ENCODE results near the gene SLC25A17. TPM values are rescaled to one million over a fixed set of nuclear protein-coding genes. Genes with fewer than 3 reads are reported as not detected.

The SLC25A17 gene
- total and polyA plus RNA-seq, 8 donors: 4.6 to 27.0 (median 10.7) TPM; not detected in 1

DNA sequence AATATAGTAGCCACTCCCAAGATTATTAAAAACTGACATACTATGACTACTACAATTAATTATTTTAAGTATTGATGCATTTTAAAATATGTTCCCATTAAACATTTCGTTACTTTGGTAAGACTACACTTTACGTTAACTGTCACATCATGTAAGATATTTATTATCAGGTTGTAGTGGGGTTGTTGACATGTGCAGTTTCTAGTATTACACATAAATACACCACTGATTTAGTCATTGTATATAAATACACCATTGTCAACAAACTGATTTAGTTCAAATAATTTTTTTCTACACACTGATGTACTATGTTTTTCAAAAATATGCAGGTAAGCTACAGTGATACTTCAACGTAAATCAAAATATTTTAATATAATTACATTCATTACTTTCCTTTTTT, 25.8 kb upstream of the SLC25A17 start:
- Histone ChIP-seq H3K27me3 (no peaks in the 10 kb centered on the region), H3K9me3 (no peaks in the 10 kb centered on the region), H3K27ac (no peak overlapping the region), H3K4me3 (no peak overlapping the region), H3K36me3 (peaks cover 50 to 100% (median 93%) of the 10 kb centered on the region in 4 donors), H3K4me1 (peaks cover 0 to 17% (median 7%) of the 10 kb centered on the region in 4 donors)
- 93 to 99% (median 95%) methylated on average over 3 of the region's 3 CpGs for WGBS, 5 donors
- no peak for DNase-seq
- TF ChIP-seq POLR2AphosphoS5 (IDR thresholded peaks at IDR 0.05) (no peak), POLR2A (IDR thresholded peaks at IDR 0.05) (no peak), EP300 (IDR thresholded peaks at IDR 0.05) (no peak)
- TF ChIP-seq, protein P1, sequence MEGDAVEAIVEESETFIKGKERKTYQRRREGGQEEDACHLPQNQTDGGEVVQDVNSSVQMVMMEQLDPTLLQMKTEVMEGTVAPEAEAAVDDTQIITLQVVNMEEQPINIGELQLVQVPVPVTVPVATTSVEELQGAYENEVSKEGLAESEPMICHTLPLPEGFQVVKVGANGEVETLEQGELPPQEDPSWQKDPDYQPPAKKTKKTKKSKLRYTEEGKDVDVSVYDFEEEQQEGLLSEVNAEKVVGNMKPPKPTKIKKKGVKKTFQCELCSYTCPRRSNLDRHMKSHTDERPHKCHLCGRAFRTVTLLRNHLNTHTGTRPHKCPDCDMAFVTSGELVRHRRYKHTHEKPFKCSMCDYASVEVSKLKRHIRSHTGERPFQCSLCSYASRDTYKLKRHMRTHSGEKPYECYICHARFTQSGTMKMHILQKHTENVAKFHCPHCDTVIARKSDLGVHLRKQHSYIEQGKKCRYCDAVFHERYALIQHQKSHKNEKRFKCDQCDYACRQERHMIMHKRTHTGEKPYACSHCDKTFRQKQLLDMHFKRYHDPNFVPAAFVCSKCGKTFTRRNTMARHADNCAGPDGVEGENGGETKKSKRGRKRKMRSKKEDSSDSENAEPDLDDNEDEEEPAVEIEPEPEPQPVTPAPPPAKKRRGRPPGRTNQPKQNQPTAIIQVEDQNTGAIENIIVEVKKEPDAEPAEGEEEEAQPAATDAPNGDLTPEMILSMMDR (IDR thresholded peaks at IDR 0.05): no peak
- intact Hi-C loops (cut with DNase I; ENCODE audit: low total_unique reads): no loop called here

DNA sequence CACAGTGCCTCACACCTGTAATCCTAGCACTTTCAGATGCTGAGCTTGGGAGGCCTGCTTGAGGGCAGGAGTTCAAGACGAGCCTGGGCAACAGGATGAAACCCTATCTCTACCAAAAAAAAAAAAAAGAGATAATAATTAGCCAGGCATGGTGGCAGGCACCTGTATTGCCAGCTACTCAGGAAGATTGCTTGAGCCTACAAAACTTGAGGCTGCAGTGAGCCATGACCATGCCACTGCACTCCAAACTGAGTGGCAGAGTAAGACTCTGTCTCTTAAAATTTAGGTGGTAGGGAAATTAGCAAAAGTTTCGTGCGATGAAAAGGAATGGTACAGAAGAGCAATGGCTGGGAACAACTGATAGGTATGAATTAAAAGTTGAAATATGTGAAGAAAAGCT, 19.3 kb upstream of the SLC25A17 start:
- Histone ChIP-seq H3K9me3 (no peaks in the 10 kb centered on the region), H3K36me3 (peaks cover 40 to 100% (median 93%) of the 10 kb centered on the region in 4 donors), H3K27ac (no peak overlapping the region), H3K27me3 (no peaks in the 10 kb centered on the region), H3K4me1 (peaks cover 0 to 21% (median 6%) of the 10 kb centered on the region in 4 donors), H3K4me3 (no peak overlapping the region)
- TF ChIP-seq, protein P1 (IDR thresholded peaks at IDR 0.05): no peak
- no peak for TF ChIP-seq POLR2AphosphoS5 (IDR thresholded peaks at IDR 0.05)
- TF ChIP-seq EP300 (IDR thresholded peaks at IDR 0.05): no peak
- TF ChIP-seq POLR2A (IDR thresholded peaks at IDR 0.05): no peak
- 75 to 82% (median 80%) methylated on average over 3 of the region's 3 CpGs for WGBS, 5 donors
- DNase-seq: no peak
- intact Hi-C loops (cut with DNase I; ENCODE audit: low total_unique reads): no loop called here

DNA sequence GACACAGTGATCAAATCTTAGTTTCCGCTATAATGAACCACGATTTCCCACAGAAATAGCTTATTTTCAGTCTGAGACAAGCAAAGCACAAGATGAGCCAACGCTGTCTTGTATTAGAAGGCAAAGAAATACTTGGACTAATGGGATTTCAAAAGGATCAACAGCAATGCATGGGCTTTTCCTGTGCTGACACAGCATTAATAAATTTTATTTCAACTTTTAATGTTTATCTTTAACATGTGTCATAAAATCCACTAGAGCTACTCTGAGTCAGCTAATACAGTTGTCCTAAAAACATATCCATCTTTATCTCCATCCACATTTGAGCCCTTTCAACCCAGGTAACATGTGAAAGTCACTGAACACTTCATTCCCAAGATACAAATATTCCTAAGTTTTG, 15.5 kb upstream of the SLC25A17 start:
- intact Hi-C loops (cut with DNase I; ENCODE audit: low total_unique reads): no loop called here

DNA sequence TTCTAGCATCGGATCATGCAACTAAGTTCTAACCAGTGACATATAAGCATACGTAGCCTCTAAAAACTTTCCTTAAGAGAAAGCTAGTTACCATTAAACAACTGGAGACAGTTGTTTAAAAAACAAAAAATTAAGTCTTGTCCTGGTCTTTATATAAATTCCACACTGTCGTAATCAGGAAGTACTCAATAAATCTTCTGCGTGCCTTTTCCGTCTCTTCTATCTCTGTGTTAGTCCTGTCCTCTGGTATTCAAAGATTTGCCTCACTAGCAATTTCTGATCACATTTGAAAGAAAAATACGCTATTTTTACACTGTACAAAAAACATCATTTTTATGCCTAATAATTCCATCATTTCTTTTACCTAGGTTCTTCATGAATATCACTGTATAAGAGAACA, 10.0 kb upstream of the SLC25A17 start:
- H3K27ac ChIP-seq: no peak overlapping the region
- no peak overlapping the region for H3K4me3 ChIP-seq
- peaks cover 0 to 17% (median 6%) of the 10 kb centered on the region in 4 donors for H3K4me1 ChIP-seq
- H3K27me3 ChIP-seq: no peaks in the 10 kb centered on the region
- no peaks in the 10 kb centered on the region for H3K9me3 ChIP-seq
- no peak for DNase-seq
- intact Hi-C loops (cut with DNase I; ENCODE audit: low total_unique reads): no loop called here
- H3K36me3 ChIP-seq: peaks cover 48 to 100% (median 96%) of the 10 kb centered on the region in 4 donors
- TF ChIP-seq POLR2AphosphoS5 (IDR thresholded peaks at IDR 0.05) (no peak), EP300 (IDR thresholded peaks at IDR 0.05) (no peak), POLR2A (IDR thresholded peaks at IDR 0.05) (no peak)
- TF ChIP-seq, protein P1 (IDR thresholded peaks at IDR 0.05): no peak
- 80 to 87% (median 85%) methylated on average over 6 of the region's 6 CpGs for WGBS, 5 donors

More for the DNA sequence above, 15.5 kb upstream of the SLC25A17 start:
- H3K27ac ChIP-seq: no peak overlapping the region
- H3K4me3 ChIP-seq: no peak overlapping the region
- no peak for DNase-seq
- peaks cover 46 to 100% (median 98%) of the 10 kb centered on the region in 4 donors for H3K36me3 ChIP-seq
- no peaks in the 10 kb centered on the region for H3K9me3 ChIP-seq
- no peaks in the 10 kb centered on the region for H3K27me3 ChIP-seq
- H3K4me1 ChIP-seq: peaks cover 0 to 22% (median 5%) of the 10 kb centered on the region in 4 donors
- 92 to 94% (median 93%) methylated on average over 3 of the region's 3 CpGs for WGBS, 5 donors
- TF ChIP-seq EP300 (IDR thresholded peaks at IDR 0.05): no peak
- TF ChIP-seq POLR2AphosphoS5 (IDR thresholded peaks at IDR 0.05): no peak
- TF ChIP-seq, protein P1 (IDR thresholded peaks at IDR 0.05): no peak
- TF ChIP-seq POLR2A (IDR thresholded peaks at IDR 0.05): no peak
